Myocyte (in vitro differentiated cells): ENCODE data around the gene LGALS9. TPM values are rescaled to one million over a fixed set of nuclear protein-coding genes. Genes with fewer than 3 reads are reported as not detected.
"Not testable (repeated sequence)": the region's sequence is repeated elsewhere in the genome, so short reads cannot be mapped to it uniquely, and the experiment has no call there.

ENCODE experiments used
- DNase-seq: peaks from one replicate; pipeline ENCODE4 v3.0.0-alpha.2; 2012; ENCODE audit warnings: low read depth
- total RNA-seq: library from RNA; depleted of rRNA; stranded (reverse); fragments of >200 nt; gene quantifications from 2 replicates; pipeline ENCODE4 v1.2.3, GENCODE V29; 2014

LGALS9 gene
- total RNA-seq, 1 donor from 2014 or later: 0.29 TPM

GRCh38 chr17:27627514-27627913 is 3.5 kb upstream of the LGALS9 start:
- DNase-seq: no peak

GRCh38 chr17:27628376-27628775 is 2.6 kb upstream of the LGALS9 start:
- DNase-seq: no peak

- DNase-seq: not testable (repeated sequence)
Measured at GRCh38 chr17:27629260-27629659, 1.7 kb upstream of the LGALS9 start.

- no peak for DNase-seq
Measured at GRCh38 chr17:27631411-27631760, 398 bp downstream of the LGALS9 start.

- no peak for DNase-seq
Measured at GRCh38 chr17:27631897-27632725, 1.1 kb downstream of the LGALS9 start.

GRCh38 chr17:27632766-27633165 is 1.8 kb downstream of the LGALS9 start:
- peak; percentile 34 for DNase-seq

- DNase-seq: peak; percentile 21
Measured at GRCh38 chr17:27633312-27634025, 2.5 kb downstream of the LGALS9 start.

GRCh38 chr17:27634026-27634335 is 3.0 kb downstream of the LGALS9 start:
- DNase-seq: no peak

- DNase-seq: no peak
Measured at GRCh38 chr17:27634776-27635175, 3.8 kb downstream of the LGALS9 start.

GRCh38 chr17:27635275-27635823 is 4.4 kb downstream of the LGALS9 start:
- DNase-seq: no peak

- DNase-seq: not testable (repeated sequence)
Measured at GRCh38 chr17:27636005-27636520, 5.1 kb downstream of the LGALS9 start.

- DNase-seq: not testable (repeated sequence)
Measured at GRCh38 chr17:27637818-27638217, 6.8 kb downstream of the LGALS9 start.

- DNase-seq: not testable (repeated sequence)
Measured at GRCh38 chr17:27638415-27638914, 7.5 kb downstream of the LGALS9 start.

- no peak for DNase-seq
Measured at GRCh38 chr17:27640790-27641189, 9.8 kb downstream of the LGALS9 start.

- DNase-seq: no peak
Measured at GRCh38 chr17:27644586-27644985, 13.6 kb downstream of the LGALS9 start.

GRCh38 chr17:27645621-27646020 is 14.6 kb downstream of the LGALS9 start:
- DNase-seq: not testable (repeated sequence)

GRCh38 chr17:27646232-27646631 is 15.2 kb downstream of the LGALS9 start:
- DNase-seq: no peak

GRCh38 chr17:27647765-27648164 is 16.8 kb downstream of the LGALS9 start:
- no peak for DNase-seq

- peak; percentile 33 for DNase-seq
Measured at GRCh38 chr17:27649111-27649571, 18.2 kb downstream of the LGALS9 start.

GRCh38 chr17:27649929-27650328 is 18.9 kb downstream of the LGALS9 start:
- DNase-seq: no peak

- no peak for DNase-seq
Measured at GRCh38 chr17:27650836-27651235, 19.8 kb downstream of the LGALS9 start.
